HEK293 (cell line): ENCODE results near the gene BTBD17.

ENCODE experiments used
- CTCF ChIA-PET: fragments of 350-600 bp; formaldehyde crosslinking; extraction: SDS; loops from one replicate; lab custom pipeline; 2021; ENCODE audit warnings: antibody characterized with exemption; lab: Yijun Ruan, JAX
- POLR2A ChIA-PET: fragments of 300-600 bp; formaldehyde crosslinking; extraction: SDS; loops from one replicate; lab custom pipeline; 2020; ENCODE audit warnings: antibody characterized with exemption, inconsistent platforms; lab: Yijun Ruan, JAX
- H3K27ac ChIP-seq: fragments of 200-500 bp; sonication (Bioruptor generic); 2 replicates; pipeline ENCODE4 v1.5.1; 2014; ENCODE audit warnings: low read depth, low read length, control low read depth, inconsistent platforms; ENCODE audit errors: extremely low read depth
- H3K36me3 ChIP-seq, 2 experiments: fragments of 200-500 bp in 1 of 2; sonication (Bioruptor generic) in 1 of 2; 1 replicate in 1 of 2; 2 replicates in 1 of 2; pipeline ENCODE4 v1.5.1; 2014 to 2017; ENCODE audit warnings: inconsistent platforms in 2 of 2, low read length in 2 of 2; ENCODE audit not compliant: control insufficient read depth in 2 of 2, insufficient read depth in 1 of 2
- H3K4me1 ChIP-seq: fragments of 200-500 bp; sonication (Bioruptor generic); 2 replicates; pipeline ENCODE4 v1.5.1; 2014; ENCODE audit warnings: mild to moderate bottlenecking, low read length, inconsistent platforms; ENCODE audit not compliant: control insufficient read depth, insufficient read depth
- H3K4me3 ChIP-seq: 2 replicates; pipeline ENCODE4 v1.5.1; 2011; ENCODE audit warnings: low read depth, mild to moderate bottlenecking, control low read depth, low read length, moderate library complexity
- H3K9me3 ChIP-seq: fragments of 200-500 bp; sonication (Bioruptor generic); 2 replicates; pipeline ENCODE4 v1.5.1; 2014; ENCODE audit warnings: low read depth, low read length, inconsistent platforms; ENCODE audit not compliant: control insufficient read depth, insufficient read depth
- GLIS1 ChIP-seq: fragments of 450-650 bp; formaldehyde crosslinking; IDR thresholded peaks from 2 replicates; pipeline ENCODE4 v1.5.1; 2016; ENCODE audit warnings: missing biosample characterization, missing genetic modification characterization
- PRDM10 ChIP-seq: fragments of 450-650 bp; formaldehyde crosslinking; IDR thresholded peaks from 2 replicates; pipeline ENCODE4 v1.5.1; 2016; ENCODE audit warnings: missing biosample characterization, missing genetic modification characterization
- ZBTB21 ChIP-seq: fragments of 450-650 bp; formaldehyde crosslinking; IDR thresholded peaks from 2 replicates; pipeline ENCODE4 v1.5.1; 2017; ENCODE audit warnings: missing biosample characterization, missing genetic modification characterization
- ZBTB6 ChIP-seq: fragments of 450-650 bp; formaldehyde crosslinking; IDR thresholded peaks from 2 replicates; pipeline ENCODE4 v1.5.1; 2017; ENCODE audit warnings: missing biosample characterization, missing genetic modification characterization
- ZFHX2 ChIP-seq: fragments of 450-650 bp; formaldehyde crosslinking; conservative IDR thresholded peaks from 2 replicates; pipeline ENCODE4 v1.5.1; 2016; ENCODE audit warnings: missing biosample characterization, missing genetic modification characterization
- ZFP3 ChIP-seq: fragments of 450-650 bp; formaldehyde crosslinking; IDR thresholded peaks from 2 replicates; pipeline ENCODE4 v1.5.1; 2016; ENCODE audit warnings: low read depth, missing biosample characterization, missing genetic modification characterization
- ZIC2 ChIP-seq: fragments of 450-650 bp; formaldehyde crosslinking; IDR thresholded peaks from 2 replicates; pipeline ENCODE4 v1.5.1; 2016; ENCODE audit warnings: missing biosample characterization, missing genetic modification characterization
- ZNF174 ChIP-seq: fragments of 450-650 bp; formaldehyde crosslinking; IDR thresholded peaks from 2 replicates; pipeline ENCODE4 v1.5.0; 2017; ENCODE audit warnings: missing biosample characterization, mild to moderate bottlenecking, missing genetic modification characterization
- ZNF175 ChIP-seq: fragments of 450-650 bp; formaldehyde crosslinking; IDR thresholded peaks from 2 replicates; pipeline ENCODE4 v1.5.1; 2016; ENCODE audit warnings: missing biosample characterization, missing genetic modification characterization
- ZNF274 ChIP-seq, 2 experiments: fragments of 200-500 bp in 1 of 2; fragments of 450-650 bp in 1 of 2; sonication (Bioruptor generic) in 1 of 2; formaldehyde crosslinking in 1 of 2; IDR thresholded peaks; 2 replicates each; pipeline versions ENCODE4 v1.5.1 to v1.6.1; 2014 to 2016; ENCODE audit warnings: borderline replicate concordance in 1 of 2, inconsistent platforms in 1 of 2, low read length in 1 of 2, missing biosample characterization in 1 of 2, missing genetic modification characterization in 1 of 2
- ZNF302 ChIP-seq: fragments of 450-650 bp; formaldehyde crosslinking; IDR thresholded peaks from 2 replicates; pipeline ENCODE4 v1.5.1; 2016; ENCODE audit warnings: missing biosample characterization, missing genetic modification characterization, low read depth
- ZNF324 ChIP-seq: fragments of 450-650 bp; formaldehyde crosslinking; IDR thresholded peaks from 2 replicates; pipeline ENCODE4 v1.5.1; 2016; ENCODE audit warnings: missing biosample characterization, missing genetic modification characterization
- ZNF416 ChIP-seq: fragments of 450-650 bp; formaldehyde crosslinking; IDR thresholded peaks from 2 replicates; pipeline ENCODE4 v1.5.1; 2016; ENCODE audit warnings: missing biosample characterization, missing genetic modification characterization
- ZNF423 ChIP-seq: fragments of 450-650 bp; formaldehyde crosslinking; IDR thresholded peaks from 2 replicates; pipeline ENCODE4 v1.5.1; 2016; ENCODE audit warnings: missing biosample characterization, missing genetic modification characterization
- ZNF48 ChIP-seq: fragments of 450-650 bp; formaldehyde crosslinking; IDR thresholded peaks from 2 replicates; pipeline ENCODE4 v1.5.1; 2016; ENCODE audit warnings: missing biosample characterization, missing genetic modification characterization
- ZNF561 ChIP-seq: fragments of 450-650 bp; IDR thresholded peaks from 2 replicates; pipeline ENCODE4 v1.5.1; 2018; ENCODE audit warnings: missing biosample characterization, missing genetic modification characterization, borderline replicate concordance
- ZNF654 ChIP-seq: fragments of 450-650 bp; formaldehyde crosslinking; IDR thresholded peaks from 2 replicates; pipeline ENCODE4 v1.5.1; 2016; ENCODE audit warnings: low read depth, missing biosample characterization, missing genetic modification characterization
- ZNF670 ChIP-seq: fragments of 450-650 bp; formaldehyde crosslinking; IDR thresholded peaks from 2 replicates; pipeline ENCODE4 v1.5.1; 2016; ENCODE audit warnings: missing biosample characterization, missing genetic modification characterization, low read depth
- ZNF777 ChIP-seq: fragments of 450-650 bp; formaldehyde crosslinking; IDR thresholded peaks from 2 replicates; pipeline ENCODE4 v1.5.1; 2017; ENCODE audit warnings: missing biosample characterization, missing genetic modification characterization, borderline replicate concordance
- ZNF785 ChIP-seq: fragments of 450-650 bp; formaldehyde crosslinking; IDR thresholded peaks from 2 replicates; pipeline ENCODE4 v1.5.1; 2016; ENCODE audit warnings: missing biosample characterization, missing genetic modification characterization
- ZNF837 ChIP-seq: fragments of 450-650 bp; formaldehyde crosslinking; IDR thresholded peaks from 2 replicates; pipeline ENCODE4 v1.5.1; 2016; ENCODE audit warnings: missing biosample characterization, missing genetic modification characterization
- ZSCAN4 ChIP-seq: fragments of 450-650 bp; formaldehyde crosslinking; IDR thresholded peaks from 2 replicates; pipeline ENCODE4 v1.5.1; 2017; ENCODE audit warnings: missing biosample characterization, missing genetic modification characterization
- ZXDB ChIP-seq: fragments of 450-650 bp; formaldehyde crosslinking; IDR thresholded peaks from 2 replicates; pipeline ENCODE4 v1.5.1; 2016; ENCODE audit warnings: missing biosample characterization, missing genetic modification characterization
- TF ChIP-seq, protein P1 (sequence below): fragments of 450-650 bp; formaldehyde crosslinking; IDR thresholded peaks from 2 replicates; pipeline ENCODE4 v1.5.1; 2016; ENCODE audit warnings: missing biosample characterization, missing genetic modification characterization

Gene BTBD17

DNA sequence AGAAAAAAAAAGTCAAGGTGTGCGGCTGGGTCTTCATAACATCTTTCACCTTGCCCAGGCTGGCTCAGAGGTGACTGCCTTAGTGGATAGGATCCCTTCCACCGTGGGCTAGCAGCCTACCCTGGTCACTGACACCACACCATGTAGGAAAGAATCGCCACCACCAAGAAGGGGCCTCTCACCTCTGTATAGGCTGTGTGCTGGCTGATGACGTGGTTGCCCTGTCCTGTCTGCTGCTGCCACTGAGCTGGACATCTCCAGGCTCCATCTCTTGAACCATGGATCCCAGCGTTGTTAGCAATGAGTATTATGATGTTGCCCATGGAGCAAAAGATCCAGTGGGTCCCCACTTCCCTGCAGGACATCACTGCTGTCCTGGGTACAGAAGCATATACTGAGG lies 5.5 kb upstream of the BTBD17 start, which contains the start of gene GPR142 (continued):
- TF ChIP-seq, protein P1, sequence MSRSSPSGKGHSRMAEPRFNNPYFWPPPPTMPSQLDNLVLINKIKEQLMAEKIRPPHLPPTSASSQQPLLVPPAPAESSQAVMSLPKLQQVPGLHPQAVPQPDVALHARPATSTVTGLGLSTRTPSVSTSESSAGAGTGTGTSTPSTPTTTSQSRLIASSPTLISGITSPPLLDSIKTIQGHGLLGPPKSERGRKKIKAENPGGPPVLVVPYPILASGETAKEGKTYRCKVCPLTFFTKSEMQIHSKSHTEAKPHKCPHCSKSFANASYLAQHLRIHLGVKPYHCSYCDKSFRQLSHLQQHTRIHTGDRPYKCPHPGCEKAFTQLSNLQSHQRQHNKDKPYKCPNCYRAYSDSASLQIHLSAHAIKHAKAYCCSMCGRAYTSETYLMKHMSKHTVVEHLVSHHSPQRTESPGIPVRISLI (tag by site-specific recombination): no peak
- TF ChIP-seq ZNF174 (tag by site-specific recombination) (no peak), ZNF785 (tag by site-specific recombination) (no peak)

- ChIA-PET CTCF (interaction anchor here (0.6 to 7.0 kb wide), 16 partner anchors 11 to 606 kb away, joined by 3 to 104 read pairs (median 4); partner anchors contain the start of gene CD300LD), POLR2A (interaction anchor here (1.4 kb wide), 1 partner anchor 16 kb away, joined by 5 read pairs; no protein-coding TSS in a partner anchor)
- Histone ChIP-seq H3K9me3 (no peaks in the 10 kb centered on the region), H3K36me3 (no peaks in the 10 kb centered on the region), H3K4me1 (no peaks in the 10 kb centered on the region), H3K4me3 (no peak overlapping the region), H3K27ac (no peak overlapping the region)
- TF ChIP-seq ZIC2 (tag by site-specific recombination) (peak; percentile 50), ZNF416 (no peak), ZNF837 (tag by site-specific recombination) (no peak), ZSCAN4 (0 out of 2 replicates have a peak, but pooled peaks have one; percentile 31), ZNF670 (no peak), ZBTB21 (tag by site-specific recombination) (no peak), PRDM10 (tag by site-specific recombination) (0 out of 2 replicates have a peak, but pooled peaks have one; percentile 28), ZNF274 (IDR thresholded peaks at IDR 0.05; ENCODE audit: low read length) (no peak), ZNF274 (tag by site-specific recombination; IDR thresholded peaks at IDR 0.05; ENCODE audit: borderline replicate concordance) (no peak), ZNF175 (tag by site-specific recombination) (no peak), ZFHX2 (tag by site-specific recombination) (peak; percentile 20; the same call in 1 of the 2 replicates), ZBTB6 (tag by site-specific recombination) (no peak), GLIS1 (tag by site-specific recombination) (peak; percentile 79)
Observed at GRCh38 chr17:74362810-74363498, 1.3 kb upstream of the BTBD17 start.

DNA sequence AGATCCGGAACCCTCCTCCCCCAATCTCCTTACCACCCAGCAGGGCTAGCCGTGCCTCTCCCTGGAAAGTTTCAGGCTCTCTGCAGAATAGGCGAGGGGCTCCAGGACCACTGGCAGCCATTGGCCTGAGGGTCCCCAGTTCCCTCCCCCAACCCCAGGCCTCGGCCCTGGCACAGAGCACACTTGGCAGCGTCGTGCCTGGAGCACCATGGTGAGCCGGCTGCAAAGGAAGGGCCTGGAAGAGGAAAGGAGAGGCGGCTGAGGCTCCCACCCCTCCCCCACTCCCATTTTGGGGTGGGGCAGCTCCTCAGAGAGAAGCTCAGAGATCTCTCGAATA lies 369 bp upstream of the BTBD17 start:
- Histone ChIP-seq H3K9me3 (no peaks in the 10 kb centered on the region), H3K36me3 (no peaks in the 10 kb centered on the region), H3K4me1 (no peaks in the 10 kb centered on the region), H3K4me3 (no peak overlapping the region), H3K27ac (no peak overlapping the region)
- ChIA-PET CTCF (interaction anchor here (1.1 to 7.0 kb wide), 11 partner anchors 10 to 163 kb away, joined by 3 to 104 read pairs (median 7); no protein-coding TSS in a partner anchor), POLR2A (interaction anchor here (1.0 to 1.4 kb wide), 3 partner anchors 17 to 159 kb away, joined by 3 to 5 read pairs (median 5); partner anchors contain the start of gene RPL38)
- TF ChIP-seq ZNF48 (tag by site-specific recombination): no peak
- no peak for TF ChIP-seq ZNF324 (tag by site-specific recombination)
- no peak for TF ChIP-seq ZNF561
- TF ChIP-seq ZFP3: no peak
- no peak for TF ChIP-seq GLIS1 (tag by site-specific recombination)
- no peak for TF ChIP-seq ZNF302
- TF ChIP-seq ZXDB: no peak
- no peak for TF ChIP-seq ZNF423 (tag by site-specific recombination)
- no peak for TF ChIP-seq ZNF777 (tag by site-specific recombination)
- no peak for TF ChIP-seq ZNF654 (tag by site-specific recombination)
